SK-N-SH (cell line): ENCODE measurements around the gene DGUOK. TPM values are rescaled to one million over a fixed set of nuclear protein-coding genes. Genes with fewer than 3 reads are reported as not detected.

Source experiments
- CTCF ChIA-PET: fragments of 300-600, 350-600 bp; formaldehyde crosslinking; extraction: SDS; loops from one replicate; lab custom pipeline; 2021; lab: Yijun Ruan, JAX
- POLR2A ChIA-PET: fragments of 350-600 bp; sonication (Branson Sonifier 250); formaldehyde crosslinking; extraction: SDS; loops from one replicate; lab custom pipeline; 2020; ENCODE audit warnings: antibody characterized with exemption, inconsistent platforms; lab: Yijun Ruan, JAX
- DNase-seq: peaks from one replicate; pipeline ENCODE4 v3.0.0; 2012
- H2AFZ ChIP-seq: fragments of 200-600 bp; sonication (generic); 2 replicates; pipeline ENCODE4 v1.8.1; 2016; ENCODE audit warnings: antibody characterized with exemption, mild to moderate bottlenecking, low read depth
- H3F3A ChIP-seq: fragments of 200-600 bp; sonication (generic); replicated peaks from 2 replicates; pipeline ENCODE3; 2016; ENCODE audit warnings: antibody characterized with exemption, mild to moderate bottlenecking; ENCODE audit not compliant: insufficient read depth
- H3K27ac ChIP-seq, 2 experiments: fragments of 200-500 bp in 1 of 2; fragments of 200-600 bp in 1 of 2; sonication (Bioruptor generic) in 1 of 2; sonication (generic), shearing (Covaris generic) in 1 of 2; 2 replicates each; pipeline versions ENCODE4 v1.5.1 to v1.6.1; 2014 to 2016; ENCODE audit warnings: low read depth in 2 of 2, inconsistent platforms in 1 of 2, low read length in 1 of 2, mild to moderate bottlenecking in 1 of 2, mixed read lengths in 1 of 2
- H3K27me3 ChIP-seq: fragments of 200-600 bp; sonication (generic), shearing (Covaris generic); 2 replicates; pipeline ENCODE4 v1.6.1; 2016; ENCODE audit warnings: mixed run types; ENCODE audit not compliant: insufficient read depth
- H3K36me3 ChIP-seq, 2 experiments: fragments of 200-500 bp in 1 of 2; fragments of 200-600 bp in 1 of 2; sonication (Bioruptor generic) in 1 of 2; sonication (generic) in 1 of 2; replicated peaks in 1 of 2; 2 replicates each; pipeline versions ENCODE3 to v1.5.1; 2014 to 2016; ENCODE audit warnings: low read length in 1 of 2, mild to moderate bottlenecking in 1 of 2; ENCODE audit not compliant: insufficient read depth in 2 of 2, control insufficient read depth in 1 of 2
- H3K4me1 ChIP-seq, 2 experiments: fragments of 200-500 bp in 1 of 2; fragments of 200-600 bp in 1 of 2; sonication (Bioruptor generic) in 1 of 2; sonication (generic), shearing (Covaris generic) in 1 of 2; 2 replicates each; pipeline versions ENCODE4 v1.5.1 to v1.6.1; 2014 to 2016; ENCODE audit warnings: low read depth in 1 of 2, low read length in 1 of 2, mixed run types in 1 of 2; ENCODE audit not compliant: insufficient read depth in 2 of 2, control insufficient read depth in 1 of 2
- H3K4me2 ChIP-seq: fragments of 200-600 bp; sonication (generic), shearing (Covaris generic); 2 replicates; pipeline ENCODE4 v1.6.1; 2017; ENCODE audit warnings: mixed run types
- H3K4me3 ChIP-seq, 2 experiments: fragments of 200-500 bp in 1 of 2; fragments of 200-600 bp in 1 of 2; sonication (Bioruptor generic) in 1 of 2; sonication (generic), shearing (Covaris generic) in 1 of 2; 2 replicates each; pipeline versions ENCODE4 v1.5.1 to v1.8.1; 2014 to 2016; ENCODE audit warnings: low read depth in 2 of 2, inconsistent platforms in 1 of 2, low read length in 1 of 2, mild to moderate bottlenecking in 1 of 2, mixed read lengths in 1 of 2, moderate library complexity in 1 of 2
- H3K79me2 ChIP-seq: fragments of 200-600 bp; sonication (generic); 2 replicates; pipeline ENCODE4 v1.8.1; 2017; ENCODE audit warnings: mild to moderate bottlenecking; ENCODE audit not compliant: insufficient read depth
- H3K9ac ChIP-seq: fragments of 200-600 bp; sonication (generic); 2 replicates; pipeline ENCODE4 v1.6.1; 2017; ENCODE audit warnings: mixed run types
- H3K9me2 ChIP-seq: fragments of 200-600 bp; sonication (generic); 2 replicates; pipeline ENCODE4 v1.6.1; 2017; ENCODE audit warnings: mixed run types
- H3K9me3 ChIP-seq: fragments of 200-600 bp; sonication (generic); 2 replicates; pipeline ENCODE4 v1.6.1; 2017; ENCODE audit warnings: mixed run types, mild to moderate bottlenecking, moderate library complexity
- H4K20me1 ChIP-seq: fragments of 200-600 bp; sonication (generic); 2 replicates; pipeline ENCODE4 v1.6.1; 2017; ENCODE audit warnings: mild to moderate bottlenecking, mixed run types; ENCODE audit not compliant: insufficient read depth
- CHD2 ChIP-seq: fragments of 150-350 bp; IDR thresholded peaks from 2 replicates; pipeline ENCODE4 v1.6.1; 2018; ENCODE audit warnings: low read length; ENCODE audit not compliant: partially characterized antibody
- ELF1 ChIP-seq: IDR thresholded peaks from 2 replicates; pipeline ENCODE4 v1.4.0; 2012
- FOSL2 ChIP-seq: IDR thresholded peaks from 2 replicates; pipeline ENCODE4 v1.4.0; 2012; ENCODE audit warnings: low read depth, mild to moderate bottlenecking, moderate library complexity, borderline replicate concordance
- IRF3 ChIP-seq: fragments of 150-350 bp; IDR thresholded peaks from 2 replicates; pipeline ENCODE4 v1.6.1; 2016; ENCODE audit warnings: mild to moderate bottlenecking, low read depth, low read length
- JUND ChIP-seq: IDR thresholded peaks from 2 replicates; pipeline ENCODE4 v1.4.0; 2012
- MAX ChIP-seq: IDR thresholded peaks from 2 replicates; pipeline ENCODE4 v1.4.0; 2012; ENCODE audit warnings: low read depth
- NRF1 ChIP-seq: IDR thresholded peaks from 2 replicates; pipeline ENCODE4 v1.6.1; 2012; ENCODE audit warnings: low read depth, mild to moderate bottlenecking, low read length
- PBX3 ChIP-seq: IDR thresholded peaks from 2 replicates; pipeline ENCODE4; 2012
- POLR2AphosphoS5 ChIP-seq: IDR thresholded peaks from 2 replicates; pipeline ENCODE4 v1.6.1; 2012; ENCODE audit warnings: low read depth, low read length
- RAD21 ChIP-seq: IDR thresholded peaks from 2 replicates; pipeline ENCODE4 v1.6.1; 2012; ENCODE audit warnings: mild to moderate bottlenecking, low read length
- RCOR1 ChIP-seq: fragments of 150-350 bp; IDR thresholded peaks from 2 replicates; pipeline ENCODE4 v1.6.1; 2017; ENCODE audit warnings: antibody characterized with exemption, low read length
- REST ChIP-seq: IDR thresholded peaks from 2 replicates; pipeline ENCODE4 v1.6.1; 2012; ENCODE audit warnings: mild to moderate bottlenecking, low read depth, low read length, moderate library complexity
- TAF1 ChIP-seq: IDR thresholded peaks from 2 replicates; pipeline ENCODE4 v1.6.1; 2012; ENCODE audit warnings: low read depth, mild to moderate bottlenecking, low read length, moderate library complexity, borderline replicate concordance
- USF1 ChIP-seq: IDR thresholded peaks from 2 replicates; pipeline ENCODE4 v1.4.0; 2012; ENCODE audit warnings: low read depth, borderline replicate concordance
- YY1 ChIP-seq: IDR thresholded peaks from 2 replicates; pipeline ENCODE4 v1.4.0; 2012; ENCODE audit warnings: low read depth, mild to moderate bottlenecking
- ZBTB33 ChIP-seq: IDR thresholded peaks from 2 replicates; pipeline ENCODE4 v1.4.0; 2012; ENCODE audit warnings: low read depth, borderline replicate concordance
- WGBS: methylation state at CpG from one replicate; pipeline ENCODE4 v1.1.6; 2017; ENCODE audit warnings: low lambda C conversion rate; 5-methylcytosine and 5-hydroxymethylcytosine counted together
- polyA plus RNA-seq, 3 experiments: library from polyadenylated mRNA; depleted of rRNA; stranded (reverse); fragments of >200 nt; gene quantifications; 2 replicates each; pipeline ENCODE4 v1.2.3, GENCODE V29; 2012

DGUOK gene
- polyA plus RNA-seq, 1 of the 3 experiments (the other 2 are of a cell fraction): 122 TPM

- no peak for TF ChIP-seq REST
- TF ChIP-seq JUND: peak; percentile 68
- TF ChIP-seq PBX3: peak; percentile 79
- no peak for TF ChIP-seq CHD2
- no peak for TF ChIP-seq TAF1
- no peak for TF ChIP-seq USF1
- no peak for TF ChIP-seq YY1
- peak; percentile 17; the same call in 1 of the 2 replicates for TF ChIP-seq MAX
Measured at GRCh38 chr2:73938718-73939352, 12.2 kb downstream of the DGUOK start (continued).

- Histone ChIP-seq H2AFZ (no peak overlapping the region), H3K4me2 (peak overlapping the region; percentile 55; the same call in 1 of the 2 replicates), H3K4me1 (peaks cover 25 to 36% of the 10 kb centered on the region in 2 experiments), H3K36me3 (peaks cover 36 to 43% of the 10 kb centered on the region in 2 experiments), H3K27ac (peak overlapping the region; percentile 58 to 69), H4K20me1 (peaks cover 100% of the 10 kb centered on the region), H3K9me2 (no peaks in the 10 kb centered on the region), H3F3A (peaks cover 47% of the 10 kb centered on the region), H3K27me3 (no peaks in the 10 kb centered on the region), H3K9me3 (no peaks in the 10 kb centered on the region), H3K4me3 (no peak overlapping the region), H3K9ac (no peak overlapping the region), H3K79me2 (peaks cover 87% of the 10 kb centered on the region)
- ChIA-PET CTCF (no interaction called here), POLR2A (interaction anchor here (0.9 kb wide), 1 partner anchor 12 kb away, joined by 3 read pairs; the partner anchor contains the start of gene DGUOK)
- no peak for DNase-seq
- WGBS: 100% methylated on average over 2 of the region's 2 CpGs
- TF ChIP-seq RAD21 (peak; percentile 14; the same call in 1 of the 2 replicates), ZBTB33 (no peak), NRF1 (no peak), FOSL2 (no peak), MAX (no peak), POLR2AphosphoS5 (no peak), IRF3 (no peak), RCOR1 (no peak), PBX3 (no peak), ELF1 (no peak)
Measured at GRCh38 chr2:73939419-73939818, 12.7 kb downstream of the DGUOK start.
